DND-41 (cell line): ENCODE measurements around the gene TOX2.

Experiments used
- ATAC-seq: fragments of 200-7000 bp; cut with Tn5 transposase; 3 replicates; pipeline ENCODE4 v1.9.1; 2021; ENCODE audit warnings: low read depth; ENCODE audit not compliant: insufficient read depth
- DNase-seq: peaks from one replicate; pipeline ENCODE4 v3.0.0-alpha.2; 2020
- H2AFZ ChIP-seq: 2 replicates; pipeline ENCODE4 v1.6.0; 2012; ENCODE audit warnings: low read depth, low read length
- H3K27ac ChIP-seq: 2 replicates; pipeline ENCODE4 v1.5.1; 2012; ENCODE audit warnings: low read length, inconsistent platforms
- H3K27me3 ChIP-seq: fragments of 200-600 bp; sonication (generic); 2 replicates; pipeline ENCODE4 v1.6.0; 2012; ENCODE audit warnings: low read length, mild to moderate bottlenecking, inconsistent platforms; ENCODE audit not compliant: insufficient read depth, poor library complexity
- H3K36me3 ChIP-seq: 2 replicates; pipeline ENCODE4 v1.5.1; 2012; ENCODE audit warnings: low read length, inconsistent platforms; ENCODE audit not compliant: insufficient read depth
- H3K4me1 ChIP-seq: 2 replicates; pipeline ENCODE4 v1.5.1; 2012; ENCODE audit warnings: mild to moderate bottlenecking, low read length; ENCODE audit not compliant: insufficient read depth
- H3K4me2 ChIP-seq: 2 replicates; pipeline ENCODE4 v1.6.0; 2012; ENCODE audit warnings: mild to moderate bottlenecking, moderate library complexity, low read length, inconsistent platforms; ENCODE audit not compliant: insufficient read depth
- H3K4me3 ChIP-seq, 2 experiments: fragments of 200-600 bp in 1 of 2; shearing (Covaris generic) in 1 of 2; 2 replicates each; pipeline ENCODE4 v1.5.1; 2012 to 2016; ENCODE audit warnings: inconsistent platforms in 2 of 2, low read length in 2 of 2, mild to moderate bottlenecking in 2 of 2, low read depth in 1 of 2, moderate library complexity in 1 of 2
- H3K79me2 ChIP-seq: 2 replicates; pipeline ENCODE4 v1.6.0; 2012; ENCODE audit warnings: low read length, inconsistent platforms; ENCODE audit not compliant: insufficient read depth
- H3K9ac ChIP-seq: 2 replicates; pipeline ENCODE4 v1.6.0; 2012; ENCODE audit warnings: low read depth, mild to moderate bottlenecking, inconsistent platforms, low read length, moderate library complexity
- H3K9me3 ChIP-seq: 2 replicates; pipeline ENCODE4 v1.5.1; 2012; ENCODE audit warnings: low read length, moderate library complexity, mild to moderate bottlenecking, inconsistent platforms; ENCODE audit not compliant: insufficient read depth, severe bottlenecking
- H4K20me1 ChIP-seq: 2 replicates; pipeline ENCODE4 v1.6.0; 2012; ENCODE audit warnings: low read length; ENCODE audit not compliant: insufficient read depth
- CTCF ChIP-seq: IDR thresholded peaks from 2 replicates; pipeline ENCODE4 v1.5.1; 2012; ENCODE audit warnings: borderline replicate concordance, low read length, moderate library complexity, mild to moderate bottlenecking; ENCODE audit not compliant: poor library complexity, severe bottlenecking; ENCODE audit errors: extremely low read depth
- EZH2 ChIP-seq: IDR thresholded peaks from 3 replicates; pipeline ENCODE4 v1.6.1; 2012; ENCODE audit warnings: borderline replicate concordance, low read depth, mild to moderate bottlenecking, moderate library complexity, low read length, inconsistent platforms; ENCODE audit not compliant: severe bottlenecking

The TOX2 gene

DNA sequence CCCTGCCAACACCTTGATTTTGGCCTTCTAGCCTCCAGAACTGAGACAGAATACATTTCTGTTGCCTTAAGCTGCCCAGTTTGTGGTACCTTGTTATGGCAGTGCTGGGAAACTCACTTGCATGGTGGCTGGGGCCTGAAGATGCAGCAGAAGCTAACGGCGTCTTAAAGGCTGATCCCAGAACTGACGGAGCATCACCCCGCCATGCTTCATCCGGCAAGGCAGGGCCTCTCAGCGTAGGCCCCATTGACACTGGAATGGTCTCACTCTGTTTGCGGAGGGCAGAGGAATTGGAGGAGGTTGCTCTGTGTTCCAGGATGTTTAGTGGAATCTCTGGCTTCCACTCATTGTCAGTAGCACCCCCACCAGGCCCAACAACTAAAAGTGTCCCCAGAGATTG, 170.2 kb downstream of the TOX2 start:
- Histone ChIP-seq H3K4me2 (no peak overlapping the region), H3K9ac (no peak overlapping the region), H3K4me3 (no peak overlapping the region), H3K79me2 (no peaks in the 10 kb centered on the region), H3K36me3 (no peaks in the 10 kb centered on the region), H3K27me3 (peaks cover 5% of the 10 kb centered on the region), H3K9me3 (no peaks in the 10 kb centered on the region), H4K20me1 (0 out of 2 replicates have a peak, but pooled peaks cover 6% of the 10 kb centered on the region), H3K4me1 (no peaks in the 10 kb centered on the region), H3K27ac (no peak overlapping the region), H2AFZ (no peak overlapping the region)
- no peak for DNase-seq
- TF ChIP-seq CTCF, result no peak
- no peak for TF ChIP-seq EZH2
- no peak for ATAC-seq

DNA sequence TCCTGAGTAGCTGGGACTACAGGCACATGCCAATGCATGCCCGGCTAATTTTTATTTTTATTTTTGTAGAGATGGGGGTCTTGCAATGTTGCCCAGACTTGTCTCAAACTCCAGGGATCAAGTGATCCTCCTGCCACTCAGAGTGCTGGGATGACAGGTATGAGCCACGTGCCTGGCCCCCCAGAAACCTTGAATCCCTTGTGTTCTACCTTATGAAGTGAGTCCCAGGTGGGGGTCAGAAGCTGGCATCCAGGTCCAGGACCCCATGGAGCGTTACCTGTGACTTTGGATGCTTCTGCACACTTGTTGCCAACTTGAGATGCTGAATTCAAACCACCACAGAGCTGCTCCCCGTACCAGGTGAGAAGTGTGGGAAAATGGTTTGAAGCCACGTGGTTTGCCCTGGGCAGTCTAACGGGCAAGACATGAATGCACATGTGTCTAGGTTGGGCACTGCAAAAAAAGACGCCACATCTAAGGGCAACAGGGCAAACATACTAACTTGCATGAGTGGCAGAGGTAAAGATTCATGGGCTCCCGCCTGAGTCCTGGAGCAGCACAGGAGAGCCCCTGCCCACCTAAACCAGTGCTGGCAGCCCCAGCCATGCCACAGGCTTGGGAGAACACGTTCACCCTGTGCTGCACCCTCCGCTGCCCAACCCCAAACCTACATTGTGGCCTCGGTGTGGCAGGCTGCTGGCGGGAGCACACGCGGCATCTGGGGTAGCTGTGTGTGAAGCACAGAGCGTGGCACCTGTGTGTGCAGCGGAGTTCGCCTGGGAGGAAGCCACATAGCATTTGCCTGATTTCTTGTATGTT, 171.2 kb downstream of the TOX2 start:
- Histone ChIP-seq H3K79me2 (no peaks in the 10 kb centered on the region), H3K27ac (no peak overlapping the region), H3K4me1 (no peaks in the 10 kb centered on the region), H3K9ac (no peak overlapping the region), H4K20me1 (0 out of 2 replicates have a peak, but pooled peaks cover 2% of the 10 kb centered on the region), H3K9me3 (no peaks in the 10 kb centered on the region), H3K27me3 (peaks cover 10% of the 10 kb centered on the region), H3K36me3 (no peaks in the 10 kb centered on the region), H3K4me2 (no peak overlapping the region), H3K4me3 (no peak overlapping the region), H2AFZ (no peak overlapping the region)
- DNase-seq (no peak), ATAC-seq (no peak; the same call in 2 of the 3 replicates)
- TF ChIP-seq CTCF (no peak), EZH2 (no peak)

DNA sequence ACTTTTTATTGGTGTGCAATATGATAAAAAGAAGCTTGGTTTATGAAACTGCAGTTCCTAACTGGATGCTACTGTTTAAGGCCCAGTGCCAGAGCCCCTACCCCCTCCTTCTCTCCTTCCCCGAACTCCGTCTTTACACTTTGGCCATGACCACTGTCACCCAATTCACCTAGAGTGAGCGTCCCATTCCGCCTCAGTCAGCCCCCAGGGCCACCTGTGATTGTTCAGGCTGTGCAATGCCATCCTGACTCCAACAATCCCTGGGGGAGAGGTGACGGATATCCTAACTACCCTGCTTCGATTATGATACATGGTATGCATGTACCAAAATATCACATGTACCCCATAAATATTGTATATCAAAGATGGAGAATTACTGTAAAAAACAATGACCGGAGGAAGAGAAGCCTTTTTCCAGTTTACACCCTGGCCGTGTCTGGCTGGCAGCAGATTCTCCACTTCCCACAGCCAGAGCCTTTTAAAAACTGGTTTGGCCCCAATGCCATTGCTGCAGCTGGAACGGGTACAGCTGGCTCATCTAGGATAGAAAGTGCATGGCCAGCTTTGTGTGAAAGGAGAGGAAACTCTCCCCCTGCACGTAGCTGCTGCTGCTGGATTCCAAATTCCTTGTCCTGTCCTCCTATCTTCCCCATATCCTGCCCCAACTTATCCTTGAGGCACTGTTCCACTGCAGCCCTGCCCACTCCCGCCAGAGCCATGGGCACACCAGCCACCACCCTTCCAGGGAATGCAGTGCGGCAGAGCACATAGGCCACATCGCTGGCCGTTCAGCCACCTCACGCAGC, 172.6 kb downstream of the TOX2 start:
- Histone ChIP-seq H3K4me1 (no peaks in the 10 kb centered on the region), H3K27ac (no peak overlapping the region), H3K9me3 (no peaks in the 10 kb centered on the region), H3K27me3 (peaks cover 15% of the 10 kb centered on the region), H3K4me3 (no peak overlapping the region), H3K79me2 (no peaks in the 10 kb centered on the region), H3K4me2 (no peak overlapping the region), H2AFZ (no peak overlapping the region), H3K36me3 (no peaks in the 10 kb centered on the region), H3K9ac (no peak overlapping the region), H4K20me1 (no peaks in the 10 kb centered on the region; the same call in 1 of the 2 replicates)
- TF ChIP-seq EZH2 (no peak), CTCF (no peak)
- DNase-seq (no peak), ATAC-seq (no peak)
